ENCODE measurements around the gene HSD17B3. TPM values are rescaled to one million over a fixed set of nuclear protein-coding genes. Genes with fewer than 3 reads are reported as not detected.

The HSD17B3 gene
- total RNA-seq, 2 donors from 2014 or later, result not detected

DNA sequence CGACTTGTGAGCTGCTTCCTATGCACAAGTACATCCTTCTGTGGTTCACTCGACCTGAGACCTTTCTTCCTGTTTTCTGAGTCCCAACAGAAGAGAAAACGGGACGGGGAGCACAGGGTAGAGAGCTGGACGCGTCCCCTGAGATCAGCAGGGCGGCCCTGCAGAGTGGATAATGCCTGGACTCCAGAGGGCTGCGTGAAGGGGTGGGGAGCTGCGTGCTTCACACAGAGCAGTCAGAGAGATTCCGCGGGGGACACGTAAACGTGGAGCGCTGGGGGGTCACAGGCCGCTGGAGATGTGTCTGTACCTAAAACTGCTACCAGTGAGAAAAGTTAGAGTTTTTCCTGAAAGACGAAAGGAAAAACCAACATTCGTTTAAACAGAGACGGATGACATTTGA lies 46.3 kb downstream of the HSD17B3 start:
- Histone ChIP-seq H3K27me3 (no peaks in the 10 kb centered on the region), H3K9me3 (no peaks in the 10 kb centered on the region), H3K36me3 (no peaks in the 10 kb centered on the region), H3K4me3 (no peak overlapping the region), H3K4me1 (no peaks in the 10 kb centered on the region), H3K27ac (no peak overlapping the region)
- TF ChIP-seq, protein P1, sequence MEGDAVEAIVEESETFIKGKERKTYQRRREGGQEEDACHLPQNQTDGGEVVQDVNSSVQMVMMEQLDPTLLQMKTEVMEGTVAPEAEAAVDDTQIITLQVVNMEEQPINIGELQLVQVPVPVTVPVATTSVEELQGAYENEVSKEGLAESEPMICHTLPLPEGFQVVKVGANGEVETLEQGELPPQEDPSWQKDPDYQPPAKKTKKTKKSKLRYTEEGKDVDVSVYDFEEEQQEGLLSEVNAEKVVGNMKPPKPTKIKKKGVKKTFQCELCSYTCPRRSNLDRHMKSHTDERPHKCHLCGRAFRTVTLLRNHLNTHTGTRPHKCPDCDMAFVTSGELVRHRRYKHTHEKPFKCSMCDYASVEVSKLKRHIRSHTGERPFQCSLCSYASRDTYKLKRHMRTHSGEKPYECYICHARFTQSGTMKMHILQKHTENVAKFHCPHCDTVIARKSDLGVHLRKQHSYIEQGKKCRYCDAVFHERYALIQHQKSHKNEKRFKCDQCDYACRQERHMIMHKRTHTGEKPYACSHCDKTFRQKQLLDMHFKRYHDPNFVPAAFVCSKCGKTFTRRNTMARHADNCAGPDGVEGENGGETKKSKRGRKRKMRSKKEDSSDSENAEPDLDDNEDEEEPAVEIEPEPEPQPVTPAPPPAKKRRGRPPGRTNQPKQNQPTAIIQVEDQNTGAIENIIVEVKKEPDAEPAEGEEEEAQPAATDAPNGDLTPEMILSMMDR (IDR thresholded peaks at IDR 0.05), result no peak
- DNase-seq (ENCODE audit: low spot score), result no peak

GRCh38 chr9:96253059-96253696 lies 48.8 kb downstream of the HSD17B3 start:
- no peaks in the 10 kb centered on the region for H3K36me3 ChIP-seq
- TF ChIP-seq, protein P1 (IDR thresholded peaks at IDR 0.05), result no peak
- H3K27ac ChIP-seq, result no peak overlapping the region
- no peak for DNase-seq (ENCODE audit: low spot score)
- no peaks in the 10 kb centered on the region for H3K9me3 ChIP-seq
- no peaks in the 10 kb centered on the region for H3K27me3 ChIP-seq
- H3K4me1 ChIP-seq, result no peaks in the 10 kb centered on the region
- H3K4me3 ChIP-seq, result no peak overlapping the region

- Histone ChIP-seq H3K9me3 (no peaks in the 10 kb centered on the region), H3K36me3 (no peaks in the 10 kb centered on the region), H3K27ac (no peak overlapping the region), H3K4me1 (no peaks in the 10 kb centered on the region), H3K27me3 (no peaks in the 10 kb centered on the region), H3K4me3 (no peak overlapping the region)
- DNase-seq (ENCODE audit: low spot score), result no peak
- TF ChIP-seq, protein P1 (IDR thresholded peaks at IDR 0.05), result no peak
Observed at GRCh38 chr9:96251451-96251850, 50.5 kb downstream of the HSD17B3 start.

- no peaks in the 10 kb centered on the region for H3K27me3 ChIP-seq
- TF ChIP-seq, protein P1 (IDR thresholded peaks at IDR 0.05), result no peak
- no peaks in the 10 kb centered on the region for H3K9me3 ChIP-seq
- no peaks in the 10 kb centered on the region for H3K36me3 ChIP-seq
- no peak overlapping the region for H3K27ac ChIP-seq
- DNase-seq (ENCODE audit: low spot score), result no peak
- H3K4me3 ChIP-seq, result no peak overlapping the region
- H3K4me1 ChIP-seq, result no peaks in the 10 kb centered on the region
Observed at GRCh38 chr9:96249746-96250145, 52.2 kb downstream of the HSD17B3 start.

DNA sequence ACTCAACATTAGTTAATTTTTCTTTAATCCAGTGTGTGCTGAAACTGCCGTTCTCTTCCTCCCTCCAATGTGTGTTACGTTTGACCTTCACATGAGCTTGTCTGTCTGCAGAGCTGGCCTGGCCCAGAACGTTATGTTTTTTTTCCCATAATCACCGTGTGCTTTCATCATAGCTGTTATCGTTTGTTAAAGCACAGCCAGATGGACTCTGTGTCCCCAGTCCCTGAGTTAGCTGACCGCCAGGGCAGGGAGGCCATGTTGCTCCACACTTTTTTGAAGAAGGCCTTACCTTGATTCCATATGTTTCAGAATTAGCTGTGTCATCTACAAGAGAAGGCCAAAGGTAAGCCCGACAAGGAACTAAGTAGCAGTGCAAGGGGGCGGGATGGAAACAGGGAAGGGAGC lies 55.7 kb downstream of the HSD17B3 start:
- no peaks in the 10 kb centered on the region for H3K4me1 ChIP-seq
- no peaks in the 10 kb centered on the region for H3K9me3 ChIP-seq
- no peak overlapping the region for H3K27ac ChIP-seq
- H3K27me3 ChIP-seq, result no peaks in the 10 kb centered on the region
- H3K4me3 ChIP-seq, result no peak overlapping the region
- TF ChIP-seq, protein P1 (IDR thresholded peaks at IDR 0.05), result no peak
- H3K36me3 ChIP-seq, result no peaks in the 10 kb centered on the region
- DNase-seq (ENCODE audit: low spot score), result no peak

DNA sequence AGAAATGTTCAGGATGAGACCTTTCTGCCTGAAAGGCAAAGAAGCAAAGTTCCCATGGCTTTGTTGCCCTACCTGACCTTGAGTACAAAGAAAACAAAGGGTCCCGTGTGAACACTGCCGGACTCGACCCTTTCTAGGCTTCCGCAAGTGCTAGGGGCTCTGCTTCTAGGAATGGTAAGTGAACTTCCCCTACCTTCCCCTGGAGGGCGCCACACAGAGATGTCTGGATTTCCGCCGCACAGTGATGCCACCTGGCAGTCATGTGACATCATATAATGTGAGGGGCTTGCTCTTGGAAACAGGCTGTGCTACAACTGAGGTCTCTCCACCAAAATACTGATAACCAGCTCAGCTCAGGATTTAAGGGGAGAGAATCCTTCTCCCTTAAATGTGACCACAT lies 56.6 kb downstream of the HSD17B3 start:
- TF ChIP-seq, protein P1 (IDR thresholded peaks at IDR 0.05), result peak in 1 of 2 donors; percentile 13
- Histone ChIP-seq H3K9me3 (no peaks in the 10 kb centered on the region), H3K4me3 (no peak overlapping the region), H3K36me3 (no peaks in the 10 kb centered on the region), H3K27me3 (no peaks in the 10 kb centered on the region), H3K4me1 (no peaks in the 10 kb centered on the region), H3K27ac (no peak overlapping the region)
- no peak for DNase-seq (ENCODE audit: low spot score)

All from right atrium auricular region (tissue), 2 donors.